Measurements from ENCODE around the gene WNT10A.

WNT10A gene

DNA sequence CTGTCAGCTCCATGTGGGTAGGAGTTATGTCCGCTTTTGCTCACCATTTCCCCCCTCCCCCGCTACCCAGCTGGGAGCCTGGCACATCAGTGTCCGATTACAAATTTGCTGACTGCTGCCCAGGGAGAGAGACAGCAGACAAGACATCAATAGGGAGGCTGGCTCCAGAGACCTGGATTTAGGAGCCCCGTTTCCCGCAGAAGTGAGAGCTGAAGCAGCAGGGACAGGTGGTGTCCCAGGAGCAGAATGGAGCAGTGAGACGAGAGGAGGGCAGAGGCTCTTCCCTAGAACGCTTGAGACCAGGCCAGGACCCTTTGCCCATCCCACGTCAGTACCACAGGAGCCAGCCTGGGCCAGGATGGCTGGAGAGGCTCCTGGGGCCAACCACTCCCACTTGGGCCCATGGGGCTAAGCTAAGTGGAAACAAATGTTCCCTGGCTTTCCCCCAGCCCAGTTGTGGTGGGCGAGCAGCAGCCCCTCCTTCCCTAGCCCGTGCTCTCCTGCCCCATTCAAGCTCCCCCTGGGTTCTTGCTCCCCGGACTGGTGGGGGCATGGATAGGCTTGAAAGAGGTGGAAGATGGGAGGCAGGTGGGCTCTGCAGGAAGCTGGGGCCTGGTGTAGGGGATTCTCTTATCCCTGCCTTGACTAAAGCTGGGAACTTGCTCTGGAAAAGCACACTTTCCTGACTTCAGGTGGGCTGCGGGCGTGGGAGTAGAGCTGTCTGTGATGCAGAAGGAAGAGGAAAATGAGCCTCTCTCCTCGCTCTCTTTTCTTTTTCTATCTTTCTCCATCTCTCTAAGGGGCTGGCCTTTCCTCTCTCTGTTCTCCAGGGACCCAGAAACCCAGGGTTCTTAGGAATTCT lies 25.1 kb upstream of the WNT10A start:
- TF ChIP-seq, protein P1, sequence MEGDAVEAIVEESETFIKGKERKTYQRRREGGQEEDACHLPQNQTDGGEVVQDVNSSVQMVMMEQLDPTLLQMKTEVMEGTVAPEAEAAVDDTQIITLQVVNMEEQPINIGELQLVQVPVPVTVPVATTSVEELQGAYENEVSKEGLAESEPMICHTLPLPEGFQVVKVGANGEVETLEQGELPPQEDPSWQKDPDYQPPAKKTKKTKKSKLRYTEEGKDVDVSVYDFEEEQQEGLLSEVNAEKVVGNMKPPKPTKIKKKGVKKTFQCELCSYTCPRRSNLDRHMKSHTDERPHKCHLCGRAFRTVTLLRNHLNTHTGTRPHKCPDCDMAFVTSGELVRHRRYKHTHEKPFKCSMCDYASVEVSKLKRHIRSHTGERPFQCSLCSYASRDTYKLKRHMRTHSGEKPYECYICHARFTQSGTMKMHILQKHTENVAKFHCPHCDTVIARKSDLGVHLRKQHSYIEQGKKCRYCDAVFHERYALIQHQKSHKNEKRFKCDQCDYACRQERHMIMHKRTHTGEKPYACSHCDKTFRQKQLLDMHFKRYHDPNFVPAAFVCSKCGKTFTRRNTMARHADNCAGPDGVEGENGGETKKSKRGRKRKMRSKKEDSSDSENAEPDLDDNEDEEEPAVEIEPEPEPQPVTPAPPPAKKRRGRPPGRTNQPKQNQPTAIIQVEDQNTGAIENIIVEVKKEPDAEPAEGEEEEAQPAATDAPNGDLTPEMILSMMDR (IDR thresholded peaks at IDR 0.05): no peak

DNA sequence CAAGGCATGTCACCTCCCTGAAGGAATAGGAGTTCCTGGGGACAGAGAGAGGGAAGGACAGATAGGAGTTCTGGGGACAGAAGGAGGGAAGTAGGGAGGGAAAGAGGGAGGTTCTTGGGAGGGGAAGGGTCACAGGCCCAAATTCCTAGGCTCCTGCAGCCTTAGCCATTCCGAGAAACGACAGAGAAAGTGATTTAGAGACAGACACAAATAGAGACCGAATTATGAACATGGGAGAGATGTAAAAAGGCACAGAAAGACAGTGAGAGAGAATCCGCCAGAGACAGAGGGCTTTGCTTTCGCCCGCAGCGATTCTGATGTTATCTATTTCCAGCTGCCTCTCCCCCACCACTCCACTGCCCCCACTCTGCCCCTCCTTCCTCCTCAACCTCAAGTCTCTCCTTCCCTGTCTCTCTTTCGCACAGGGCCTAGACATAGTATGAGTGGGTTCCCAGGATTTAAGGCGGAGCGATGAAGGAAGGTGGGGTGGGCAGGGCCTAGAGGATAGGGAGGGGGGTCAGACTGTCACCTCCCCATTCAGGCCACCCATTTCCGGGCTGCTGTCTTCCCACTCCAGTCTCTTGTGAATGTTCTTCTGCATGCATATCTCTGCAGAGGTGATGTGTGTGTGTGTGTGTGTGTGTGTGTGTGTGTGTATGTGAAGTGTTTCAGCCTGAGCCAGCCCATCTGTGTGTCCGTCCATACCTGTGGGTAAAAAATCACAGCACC lies 24.3 kb upstream of the WNT10A start:
- TF ChIP-seq, protein P1 (IDR thresholded peaks at IDR 0.05): no peak

DNA sequence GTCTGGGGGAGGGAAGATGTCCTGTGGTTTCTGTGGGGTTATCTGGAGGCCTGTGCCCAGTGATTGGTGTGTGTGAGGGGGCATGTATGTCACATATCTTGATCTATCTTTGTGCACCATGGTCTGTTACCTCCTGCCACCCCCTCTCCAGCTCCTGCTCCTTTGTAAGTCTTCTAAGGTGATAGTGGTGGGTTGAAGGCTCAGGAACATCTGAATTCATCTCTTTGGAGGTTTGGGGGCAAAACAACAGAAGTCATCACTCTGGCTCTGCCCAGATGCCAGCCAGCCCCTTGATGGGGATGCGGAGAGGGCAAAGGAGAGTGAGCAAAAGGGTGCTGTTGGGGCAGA lies 23.8 kb upstream of the WNT10A start:
- TF ChIP-seq, protein P1 (IDR thresholded peaks at IDR 0.05): no peak

DNA sequence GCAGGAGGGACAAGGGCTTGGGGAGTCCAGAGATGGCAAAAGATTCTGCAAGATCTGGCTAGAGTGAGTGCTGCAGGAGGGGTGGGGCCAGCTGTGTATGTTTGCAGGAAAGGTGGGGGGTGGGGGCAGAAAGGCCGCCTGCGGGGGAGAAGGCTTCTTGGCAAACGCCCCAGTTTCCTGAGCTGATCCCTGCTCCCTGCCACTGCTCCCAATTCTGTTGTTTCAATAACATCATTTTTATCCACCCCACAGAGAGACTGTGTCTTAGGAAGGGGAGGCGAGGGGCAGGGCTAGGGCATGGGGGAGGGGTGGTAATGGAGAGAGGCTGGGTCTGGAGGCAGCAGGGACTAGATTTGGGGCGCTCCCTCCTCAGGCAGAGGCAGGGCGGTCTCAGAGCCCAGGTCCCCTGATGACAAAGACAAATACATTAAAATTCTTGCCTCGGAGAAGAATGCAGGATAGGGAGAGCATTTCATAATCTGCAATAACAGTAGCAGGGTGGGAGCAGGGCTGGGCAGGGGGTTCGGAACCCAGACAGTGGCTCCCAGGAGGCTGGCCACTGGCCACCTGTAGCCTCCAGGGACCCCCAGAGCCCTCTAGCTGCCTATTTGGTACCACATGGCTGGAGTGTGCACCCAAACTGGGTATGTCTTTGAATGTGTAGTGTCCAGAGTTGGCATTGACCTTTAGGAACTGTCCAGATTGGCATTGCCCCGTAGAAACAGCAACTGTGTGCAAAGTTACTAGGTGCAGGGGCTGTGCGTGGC lies 23.1 kb upstream of the WNT10A start:
- TF ChIP-seq, protein P1 (IDR thresholded peaks at IDR 0.05): no peak

DNA sequence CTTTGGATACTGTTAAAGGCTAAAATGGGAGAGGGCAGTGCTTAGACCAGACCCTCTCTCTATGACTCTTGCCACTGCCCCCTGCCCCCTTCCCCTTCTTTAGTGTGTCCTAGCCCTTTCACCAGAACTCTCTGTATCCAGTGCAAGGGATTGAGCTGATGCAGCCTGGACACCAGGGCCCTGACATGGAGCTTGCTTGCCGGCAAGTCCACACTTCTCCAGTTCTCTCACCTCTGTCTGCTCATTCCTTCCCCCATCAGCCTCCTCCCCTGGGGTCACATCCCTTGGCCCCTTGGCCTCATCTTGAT lies 22.6 kb upstream of the WNT10A start:
- TF ChIP-seq, protein P1 (IDR thresholded peaks at IDR 0.05): no peak

DNA sequence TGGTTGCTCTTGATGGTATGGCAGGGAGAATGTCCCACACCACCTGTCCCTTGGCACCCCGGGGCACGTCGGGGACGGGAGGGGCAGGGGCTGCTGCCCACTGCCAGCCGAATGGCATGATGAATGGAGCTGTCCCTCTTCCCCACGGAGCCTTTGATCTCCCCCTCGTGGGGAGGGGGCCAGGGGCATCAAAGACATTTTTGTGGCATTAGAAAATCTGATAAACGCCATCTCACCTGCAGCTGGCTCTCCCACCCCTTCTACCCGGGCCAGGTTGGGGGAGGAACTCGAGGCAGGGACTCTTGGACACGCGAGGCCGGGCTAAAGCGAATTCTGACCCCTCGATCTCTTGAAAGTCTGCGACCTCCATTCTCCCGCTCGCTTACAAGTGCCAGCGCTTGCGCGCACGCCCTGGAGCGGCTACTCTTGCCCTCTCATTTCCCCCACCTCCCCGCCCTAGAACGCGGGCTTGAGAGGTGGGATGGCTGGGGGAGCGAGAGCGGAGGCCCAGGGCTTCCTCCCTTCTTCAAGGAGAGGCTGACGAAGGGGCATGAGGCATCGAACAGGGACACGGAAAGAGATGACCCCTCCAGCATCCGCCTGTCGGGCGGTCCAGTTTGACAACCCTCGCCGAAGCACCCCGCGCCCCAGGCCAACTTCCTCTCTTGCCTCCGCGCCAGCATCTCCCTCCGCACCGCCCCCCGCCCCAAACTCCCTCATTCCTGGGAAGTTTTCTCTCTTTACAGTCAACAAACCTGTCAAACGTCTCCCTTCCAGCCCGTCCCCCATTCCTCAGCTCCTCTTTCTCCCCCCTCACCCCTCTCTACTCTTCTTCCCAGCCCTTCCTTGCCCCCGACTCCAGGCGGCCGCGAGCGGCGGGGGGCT lies 21.7 kb upstream of the WNT10A start:
- TF ChIP-seq, protein P1 (IDR thresholded peaks at IDR 0.05): no peak

DNA sequence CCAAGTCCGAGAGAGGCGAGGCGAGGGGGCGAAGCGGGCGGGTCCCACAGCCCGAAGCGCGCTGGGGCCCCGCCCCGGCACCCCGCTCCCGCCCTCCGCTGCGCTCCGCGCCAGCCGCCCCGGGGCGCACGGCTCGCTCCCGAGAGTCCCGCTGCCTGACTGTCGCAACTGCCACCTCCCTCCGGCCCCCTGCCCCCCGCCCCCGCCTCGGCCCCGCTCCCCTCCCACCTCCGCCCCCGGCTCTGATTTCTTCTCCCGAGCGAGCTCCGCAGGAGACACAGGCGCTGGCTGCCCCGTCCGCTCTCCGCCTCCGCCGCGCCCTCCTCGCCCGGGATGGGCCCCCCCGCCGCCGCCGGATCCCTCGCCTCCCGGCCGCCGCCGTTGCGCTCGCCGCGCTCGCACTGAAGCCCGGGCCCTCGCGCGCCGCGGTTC lies 21.1 kb upstream of the WNT10A start, which contains the start of gene WNT6:
Gene WNT6 (plus strand): TSS at position 250 of the 432 bp plus-strand sequence. CDS start 233 bp downstream, outside the sequence.
- TF ChIP-seq, protein P1 (IDR thresholded peaks at IDR 0.05): no peak

Measured in LNCAP (cell line).